SK-N-SH (cell line): ENCODE measurements around the gene VPS11.

Source experiments
- CTCF ChIP-seq: fragments of 200-600 bp; sonication (generic); IDR thresholded peaks from 2 replicates; pipeline ENCODE4 v1.6.1; 2017; ENCODE audit warnings: antibody characterized with exemption, mild to moderate bottlenecking, moderate library complexity
- EP300 ChIP-seq, 2 experiments: IDR thresholded peaks; 2 replicates each; pipeline versions ENCODE4 v1.4.0 to v1.6.1; 2012; ENCODE audit warnings: borderline replicate concordance in 1 of 2, low read depth in 1 of 2, low read length in 1 of 2
- EZH2phosphoT487 ChIP-seq: fragments of 200-600 bp; sonication (generic); IDR thresholded peaks from 2 replicates; pipeline ENCODE4 v1.6.1; 2017; ENCODE audit warnings: low read depth, mixed run types, mild to moderate bottlenecking, antibody characterized with exemption, moderate library complexity, borderline replicate concordance
- FOXJ3 ChIP-seq: sonication (generic); formaldehyde crosslinking; IDR thresholded peaks from 2 replicates; pipeline ENCODE4 v1.5.1; 2020; ENCODE audit warnings: mild to moderate bottlenecking, missing genetic modification reagents
- JUND ChIP-seq: IDR thresholded peaks from 2 replicates; pipeline ENCODE4 v1.4.0; 2012
- MAX ChIP-seq: IDR thresholded peaks from 2 replicates; pipeline ENCODE4 v1.4.0; 2012; ENCODE audit warnings: low read depth
- NFIC ChIP-seq: IDR thresholded peaks from 2 replicates; pipeline ENCODE4 v1.4.0; 2012; ENCODE audit warnings: borderline replicate concordance
- NRF1 ChIP-seq: IDR thresholded peaks from 2 replicates; pipeline ENCODE4 v1.6.1; 2012; ENCODE audit warnings: low read depth, mild to moderate bottlenecking, low read length
- POLR2AphosphoS5 ChIP-seq: IDR thresholded peaks from 2 replicates; pipeline ENCODE4 v1.6.1; 2012; ENCODE audit warnings: low read depth, low read length
- REST ChIP-seq: IDR thresholded peaks from 2 replicates; pipeline ENCODE4 v1.6.1; 2012; ENCODE audit warnings: mild to moderate bottlenecking, low read depth, low read length, moderate library complexity
- TAF1 ChIP-seq: IDR thresholded peaks from 2 replicates; pipeline ENCODE4 v1.6.1; 2012; ENCODE audit warnings: low read depth, mild to moderate bottlenecking, low read length, moderate library complexity, borderline replicate concordance
- USF2 ChIP-seq: fragments of 150-350 bp; IDR thresholded peaks from 2 replicates; pipeline ENCODE4 v1.6.1; 2017; ENCODE audit warnings: antibody characterized with exemption, low read length, low read depth, borderline replicate concordance
- ZBTB33 ChIP-seq: IDR thresholded peaks from 2 replicates; pipeline ENCODE4 v1.4.0; 2012; ENCODE audit warnings: low read depth, borderline replicate concordance

- no peak for TF ChIP-seq ZBTB33
- no peak for TF ChIP-seq USF2
- no peak for TF ChIP-seq CTCF
- TF ChIP-seq TAF1 = no peak
- TF ChIP-seq POLR2AphosphoS5 = no peak
- no peak for TF ChIP-seq EP300 (IDR thresholded peaks at IDR 0.05; ENCODE audit: borderline replicate concordance in 1 of 2, low read depth in 1 of 2, low read length in 1 of 2)
- TF ChIP-seq NFIC = no peak
- no peak for TF ChIP-seq EZH2phosphoT487
- TF ChIP-seq MAX = no peak
- no peak for TF ChIP-seq NRF1
- no peak for TF ChIP-seq FOXJ3 (CRISPR knock-in tag)
- TF ChIP-seq REST = no peak
- TF ChIP-seq JUND = no peak
Observed at GRCh38 chr11:119099711-119100110, 32.1 kb downstream of the VPS11 start.
